GM18508 (cell line): Measurements from ENCODE around the gene C11orf42.

Source experiments
- ATAC-seq: cut with Tn5 transposase; IDR thresholded peaks from one replicate; pipeline ENCODE4 v1.9.1; 2021; ENCODE audit warnings: moderate number of reproducible peaks; ENCODE audit not compliant: insufficient read depth, unreplicated experiment

C11orf42 gene

GRCh38 chr11:6205366-6205765, at the start of gene C11orf42:
TSS of gene C11orf42 (plus strand) at chr11:6205557. CDS start at chr11:6205616, 59 bp downstream.
- no peak for ATAC-seq

- ATAC-seq, result no peak
Measured at GRCh38 chr11:6156628-6157359, 48.6 kb upstream of the C11orf42 start.

- no peak for ATAC-seq
Measured at GRCh38 chr11:6170226-6170625, 35.1 kb upstream of the C11orf42 start, which contains the start of gene OR52B2. TSS of gene OR52B2 (minus strand) at chr11:6170326. CDS start at chr11:6170326, 0 bp downstream.

GRCh38 chr11:6175440-6175839, 29.9 kb upstream of the C11orf42 start:
- no peak for ATAC-seq

GRCh38 chr11:6191742-6192141, 13.6 kb upstream of the C11orf42 start:
- ATAC-seq, result no peak

GRCh38 chr11:6194065-6194581, 11.2 kb upstream of the C11orf42 start:
- no peak for ATAC-seq

- no peak for ATAC-seq
Measured at GRCh38 chr11:6196396-6196795, 9.0 kb upstream of the C11orf42 start.

GRCh38 chr11:6197466-6198200, 7.7 kb upstream of the C11orf42 start:
- no peak for ATAC-seq

GRCh38 chr11:6199174-6199810, 6.1 kb upstream of the C11orf42 start, which contains the start of gene OR52W1:
TSS of gene OR52W1 (plus strand) at chr11:6199224. CDS start at chr11:6199224, 0 bp downstream.
- ATAC-seq, result no peak

- ATAC-seq, result no peak
Measured at GRCh38 chr11:6200975-6201374, 4.4 kb upstream of the C11orf42 start.

- no peak for ATAC-seq
Measured at GRCh38 chr11:6201481-6201880, 3.9 kb upstream of the C11orf42 start.

- no peak for ATAC-seq
Measured at GRCh38 chr11:6202041-6202440, 3.3 kb upstream of the C11orf42 start.

GRCh38 chr11:6203327-6203726, 2.0 kb upstream of the C11orf42 start:
- ATAC-seq, result peak; percentile 54

- no peak for ATAC-seq
Measured at GRCh38 chr11:6204706-6205105, 651 bp upstream of the C11orf42 start.

- ATAC-seq, result no peak
Measured at GRCh38 chr11:6206456-6207180, 1.3 kb downstream of the C11orf42 start.

- no peak for ATAC-seq
Measured at GRCh38 chr11:6209801-6210200, 4.4 kb downstream of the C11orf42 start.

GRCh38 chr11:6210274-6210955, 5.1 kb downstream of the C11orf42 start:
- ATAC-seq, result no peak

- ATAC-seq, result no peak
Measured at GRCh38 chr11:6214530-6214929, 9.2 kb downstream of the C11orf42 start.

GRCh38 chr11:6216501-6216900, 11.1 kb downstream of the C11orf42 start:
- no peak for ATAC-seq

GRCh38 chr11:6217722-6218121, 12.4 kb downstream of the C11orf42 start:
- no peak for ATAC-seq
